ENCODE data around the gene RRP15.

DNA sequence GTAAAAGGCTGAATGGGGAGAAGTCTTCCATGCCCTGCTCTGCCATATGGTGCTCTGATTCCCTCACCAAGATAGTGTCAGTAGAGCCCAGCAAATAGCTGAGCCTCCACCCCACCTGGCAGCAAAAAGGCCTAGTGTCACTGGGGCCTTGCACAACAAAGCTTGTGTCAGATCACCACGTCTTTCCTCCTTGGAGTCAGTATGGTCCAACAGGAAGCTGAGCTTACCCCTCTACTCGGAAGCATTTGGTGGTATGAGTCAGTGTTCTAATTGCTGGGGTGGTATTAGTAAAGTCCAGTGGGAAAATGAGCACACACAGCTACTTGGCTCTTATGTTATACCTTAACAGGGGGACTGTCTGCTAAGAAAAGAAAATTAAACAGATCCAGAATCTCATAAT is 18.7 kb upstream of the RRP15 start:
- no peak for TF ChIP-seq GATA3 (IDR thresholded peaks at IDR 0.05; ENCODE audit: low read depth, low read length)
- TF ChIP-seq GATA2 (IDR thresholded peaks at IDR 0.05; ENCODE audit: low read depth, low read length): no peak
